HCT116 (cell line): ENCODE measurements around the gene TNFSF10. TPM values are rescaled to one million over a fixed set of nuclear protein-coding genes. Genes with fewer than 3 reads are reported as not detected.

Experiments used
- ATAC-seq: fragments of 200-7000 bp; cut with Tn5 transposase; 2 replicates; pipeline ENCODE4 v1.9.1; 2020; ENCODE audit warnings: mild to moderate bottlenecking, moderate library complexity
- BruUV-seq: library from RNA; stranded (reverse); fragments of 400-500 nt; replicated peaks from 2 replicates; lab custom pipeline; 2021; lab: Mats Ljungman, UMichigan
- CTCF ChIA-PET: fragments of 300-600 bp; sonication (Branson Sonifier 250); formaldehyde crosslinking; loops from one replicate; lab custom pipeline; 2021; ENCODE audit warnings: antibody characterized with exemption; lab: Charles Lee
- POLR2A ChIA-PET: fragments of 300-600, 350-600 bp; sonication (Branson Sonifier 250); formaldehyde crosslinking; loops from one replicate; lab custom pipeline; 2021; ENCODE audit warnings: antibody characterized with exemption; lab: Charles Lee
- RAD21 ChIA-PET, 2 experiments: fragments of 300-600 bp; sonication (Branson Sonifier 250); formaldehyde crosslinking; loops; one replicate each; lab custom pipeline; 2023; ENCODE audit warnings: low total read pairs in 2 of 2; ENCODE audit not compliant: uncharacterized antibody in 2 of 2, unreplicated experiment in 2 of 2, low non-redundant PET in 1 of 2; lab: Charles Lee
- DNase-seq: peaks from one replicate; pipeline ENCODE4 v3.0.0-alpha.2; 2010; ENCODE audit warnings: low read depth, low spot score
- H2AFZ ChIP-seq: fragments of 200-600 bp; shearing (Covaris generic), sonication (generic); 2 replicates; pipeline ENCODE4 v1.6.1; 2017; ENCODE audit warnings: low read depth, mixed run types, mixed read lengths, antibody characterized with exemption, low read length; ENCODE audit not compliant: poor library complexity, severe bottlenecking
- H3K27ac ChIP-seq: 2 replicates; pipeline ENCODE4 v1.5.1; 2012; ENCODE audit warnings: low read depth, low read length
- H3K27me3 ChIP-seq: fragments of 200-600 bp; sonication (generic); 2 replicates; pipeline ENCODE4 v1.6.1; 2016; ENCODE audit warnings: mixed run types, low read length, mixed read lengths; ENCODE audit not compliant: insufficient read depth
- H3K36me3 ChIP-seq, 2 experiments: fragments of 200-500 bp in 1 of 2; fragments of 200-600 bp in 1 of 2; sonication (Bioruptor generic) in 1 of 2; sonication (generic) in 1 of 2; 2 replicates each; pipeline versions ENCODE4 v1.5.1 to v1.6.1; 2014 to 2016; ENCODE audit warnings: low read length in 2 of 2, inconsistent platforms in 1 of 2, mixed read lengths in 1 of 2, mixed run types in 1 of 2; ENCODE audit not compliant: insufficient read depth in 2 of 2, control insufficient read depth in 1 of 2
- H3K4me1 ChIP-seq, 2 experiments: fragments of 200-600 bp in 1 of 2; sonication (generic) in 1 of 2; 2 replicates each; pipeline versions ENCODE4 v1.5.1 to v1.6.1; 2012 to 2017; ENCODE audit warnings: low read length in 2 of 2, inconsistent platforms in 1 of 2, mild to moderate bottlenecking in 1 of 2, mixed read lengths in 1 of 2, mixed run types in 1 of 2, moderate library complexity in 1 of 2; ENCODE audit not compliant: insufficient read depth in 2 of 2, control insufficient read depth in 1 of 2
- H3K4me2 ChIP-seq: fragments of 200-600 bp; sonication (generic); 2 replicates; pipeline ENCODE4 v1.6.1; 2017; ENCODE audit warnings: mixed run types, low read length, mixed read lengths
- H3K4me3 ChIP-seq, 2 experiments: fragments of 200-600 bp in 1 of 2; sonication (generic) in 1 of 2; replicated peaks in 1 of 2; 2 replicates each; pipeline ENCODE4 v1.5.1; 2011 to 2016; ENCODE audit warnings: low read length in 2 of 2, control low read depth in 1 of 2, low read depth in 1 of 2, mild to moderate bottlenecking in 1 of 2, mixed read lengths in 1 of 2, mixed run types in 1 of 2
- H3K79me2 ChIP-seq: fragments of 200-600 bp; sonication (generic); 2 replicates; pipeline ENCODE4 v1.6.1; 2017; ENCODE audit warnings: mild to moderate bottlenecking, mixed run types, low read length, moderate library complexity, mixed read lengths; ENCODE audit not compliant: insufficient read depth
- H3K9ac ChIP-seq: fragments of 200-600 bp; sonication (generic); 2 replicates; pipeline ENCODE4 v1.6.1; 2016; ENCODE audit warnings: low read length, mixed read lengths
- H3K9me2 ChIP-seq: fragments of 200-600 bp; sonication (generic), shearing (Covaris generic); 2 replicates; pipeline ENCODE4 v1.6.1; 2017; ENCODE audit warnings: mixed run types, mild to moderate bottlenecking, moderate library complexity; ENCODE audit not compliant: insufficient read depth
- H3K9me3 ChIP-seq, 2 experiments: fragments of 200-500 bp in 1 of 2; fragments of 200-600 bp in 1 of 2; sonication (Bioruptor generic) in 1 of 2; sonication (generic) in 1 of 2; 2 replicates each; pipeline ENCODE4 v1.6.1; 2014 to 2017; ENCODE audit warnings: low read length in 2 of 2, mixed read lengths in 2 of 2, inconsistent platforms in 1 of 2, low read depth in 1 of 2, mild to moderate bottlenecking in 1 of 2, mixed run types in 1 of 2, moderate library complexity in 1 of 2; ENCODE audit not compliant: control insufficient read depth in 1 of 2, insufficient read depth in 1 of 2
- H4K20me1 ChIP-seq: fragments of 200-600 bp; sonication (generic), shearing (Covaris generic); 2 replicates; pipeline ENCODE4 v1.6.1; 2017; ENCODE audit warnings: mixed run types, mild to moderate bottlenecking, moderate library complexity; ENCODE audit not compliant: insufficient read depth
- CBX3 ChIP-seq: IDR thresholded peaks from 2 replicates; pipeline ENCODE4 v1.6.1; 2012; ENCODE audit warnings: low read depth
- CEBPB ChIP-seq: IDR thresholded peaks from 2 replicates; pipeline ENCODE4 v1.6.1; 2012; ENCODE audit warnings: low read depth
- ELF1 ChIP-seq: IDR thresholded peaks from 2 replicates; pipeline ENCODE4 v1.6.1; 2012; ENCODE audit warnings: low read depth, borderline replicate concordance
- EZH2 ChIP-seq: fragments of 200-600 bp; sonication (generic); IDR thresholded peaks from 2 replicates; pipeline ENCODE4 v1.6.1; 2017; ENCODE audit warnings: antibody characterized with exemption, mixed run types
- FOSL1 ChIP-seq: IDR thresholded peaks from 2 replicates; pipeline ENCODE4 v1.6.1; 2012; ENCODE audit warnings: low read depth
- POLR2A ChIP-seq: IDR thresholded peaks from 2 replicates; pipeline ENCODE4 v1.7.0; 2011; ENCODE audit warnings: borderline replicate concordance; ENCODE audit not compliant: insufficient read depth, insufficient read length; ENCODE audit errors: extremely low read depth
- POLR2AphosphoS5 ChIP-seq: IDR thresholded peaks from 2 replicates; pipeline ENCODE4 v1.6.1; 2011; ENCODE audit warnings: mild to moderate bottlenecking, low read depth, low read length, moderate library complexity
- SP1 ChIP-seq: IDR thresholded peaks from 2 replicates; pipeline ENCODE4 v1.6.1; 2012; ENCODE audit warnings: low read depth
- YY1 ChIP-seq: IDR thresholded peaks from 2 replicates; pipeline ENCODE4 v1.6.1; 2011; ENCODE audit warnings: low read length, low read depth, moderate library complexity, mild to moderate bottlenecking; ENCODE audit not compliant: insufficient replicate concordance; ENCODE audit errors: extremely low read depth
- ZFX ChIP-seq: fragments of 450-650 bp; IDR thresholded peaks from 2 replicates; pipeline ENCODE4 v1.6.1; 2017
- intact Hi-C: fragments of 100-400 bp; cut with micrococcal nuclease; formaldehyde crosslinking; loops from 2 replicates; pipeline ENCODE4 v1.10.0; 2022
- total RNA-seq: library from RNA; stranded (reverse); gene quantifications from one replicate; pipeline ENCODE4 v1.2.1, GENCODE V29; 2021; ENCODE audit not compliant: unreplicated experiment
- TF ChIP-seq, protein P1 (sequence below): IDR thresholded peaks from 2 replicates; pipeline ENCODE4 v1.6.1; 2012
- TF ChIP-seq, protein P2 (sequence below): IDR thresholded peaks from 2 replicates; pipeline ENCODE4 v1.6.1; 2011; ENCODE audit warnings: mild to moderate bottlenecking, low read length, moderate library complexity; ENCODE audit not compliant: insufficient replicate concordance; ENCODE audit errors: extremely low read depth
- TF ChIP-seq, protein P3 (sequence below): IDR thresholded peaks from 2 replicates; pipeline ENCODE4 v1.6.1; 2012

Gene TNFSF10
- total RNA-seq, 1 experiment from 2014 or later: 0.20 TPM

DNA sequence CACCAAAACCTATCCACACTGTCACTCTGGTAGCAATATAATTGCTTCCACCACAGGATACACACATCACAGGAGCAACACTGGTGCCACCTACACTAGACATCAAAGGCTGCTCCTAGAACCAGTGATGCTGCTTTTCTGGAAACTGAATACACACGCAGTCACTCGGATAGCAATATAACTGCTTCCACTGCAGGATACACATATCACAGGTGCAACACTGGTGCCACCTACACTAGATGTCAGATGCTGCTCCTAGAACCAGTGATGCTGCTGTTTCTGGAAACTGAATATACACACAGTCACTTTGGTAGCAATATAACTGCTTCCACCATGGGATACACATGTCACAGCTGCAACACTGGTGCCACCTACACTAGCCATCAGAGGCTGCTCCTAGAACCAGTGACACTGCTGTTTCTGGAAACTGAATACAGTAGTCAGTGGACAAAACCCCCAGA is 6.9 kb upstream of the TNFSF10 start:
- intact Hi-C loops: no loop called here
- no peaks in the 10 kb centered on the region for H3K9me3 ChIP-seq
- no peak overlapping the region for H2AFZ ChIP-seq
- no peak for ATAC-seq
- POLR2A ChIA-PET: interaction anchor here (0.5 kb wide), 1 partner anchor 491 kb away, joined by 3 read pairs; no protein-coding TSS in a partner anchor
- TF ChIP-seq, protein P1, sequence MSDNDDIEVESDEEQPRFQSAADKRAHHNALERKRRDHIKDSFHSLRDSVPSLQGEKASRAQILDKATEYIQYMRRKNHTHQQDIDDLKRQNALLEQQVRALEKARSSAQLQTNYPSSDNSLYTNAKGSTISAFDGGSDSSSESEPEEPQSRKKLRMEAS: no peak
- TF ChIP-seq POLR2AphosphoS5: no peak
- TF ChIP-seq, protein P2, sequence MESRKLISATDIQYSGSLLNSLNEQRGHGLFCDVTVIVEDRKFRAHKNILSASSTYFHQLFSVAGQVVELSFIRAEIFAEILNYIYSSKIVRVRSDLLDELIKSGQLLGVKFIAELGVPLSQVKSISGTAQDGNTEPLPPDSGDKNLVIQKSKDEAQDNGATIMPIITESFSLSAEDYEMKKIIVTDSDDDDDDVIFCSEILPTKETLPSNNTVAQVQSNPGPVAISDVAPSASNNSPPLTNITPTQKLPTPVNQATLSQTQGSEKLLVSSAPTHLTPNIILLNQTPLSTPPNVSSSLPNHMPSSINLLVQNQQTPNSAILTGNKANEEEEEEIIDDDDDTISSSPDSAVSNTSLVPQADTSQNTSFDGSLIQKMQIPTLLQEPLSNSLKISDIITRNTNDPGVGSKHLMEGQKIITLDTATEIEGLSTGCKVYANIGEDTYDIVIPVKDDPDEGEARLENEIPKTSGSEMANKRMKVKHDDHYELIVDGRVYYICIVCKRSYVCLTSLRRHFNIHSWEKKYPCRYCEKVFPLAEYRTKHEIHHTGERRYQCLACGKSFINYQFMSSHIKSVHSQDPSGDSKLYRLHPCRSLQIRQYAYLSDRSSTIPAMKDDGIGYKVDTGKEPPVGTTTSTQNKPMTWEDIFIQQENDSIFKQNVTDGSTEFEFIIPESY: no peak
- TF ChIP-seq CEBPB: no peak
- no peak for TF ChIP-seq ELF1
- TF ChIP-seq CBX3: no peak
- TF ChIP-seq POLR2A: no peak
- no peak for TF ChIP-seq FOSL1
- TF ChIP-seq, protein P3, sequence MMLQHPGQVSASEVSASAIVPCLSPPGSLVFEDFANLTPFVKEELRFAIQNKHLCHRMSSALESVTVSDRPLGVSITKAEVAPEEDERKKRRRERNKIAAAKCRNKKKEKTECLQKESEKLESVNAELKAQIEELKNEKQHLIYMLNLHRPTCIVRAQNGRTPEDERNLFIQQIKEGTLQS: no peak
- TF ChIP-seq EZH2: no peak
- TF ChIP-seq SP1: no peak
- no peak for TF ChIP-seq YY1
- no peak for TF ChIP-seq ZFX
- H3K4me1 ChIP-seq: no peaks in the 10 kb centered on the region
- H3K79me2 ChIP-seq: no peaks in the 10 kb centered on the region
- no peak for DNase-seq
- H4K20me1 ChIP-seq: no peaks in the 10 kb centered on the region
- H3K27me3 ChIP-seq: no peaks in the 10 kb centered on the region
- no peak overlapping the region for H3K9ac ChIP-seq
- no peaks in the 10 kb centered on the region for H3K36me3 ChIP-seq
- BruUV-seq: no TSS peak
- no peak overlapping the region for H3K27ac ChIP-seq
- no peaks in the 10 kb centered on the region for H3K9me2 ChIP-seq
- no peak overlapping the region for H3K4me2 ChIP-seq
- RAD21 ChIA-PET: no interaction called here
- H3K4me3 ChIP-seq: no peak overlapping the region
- CTCF ChIA-PET: interaction anchor here (0.6 to 0.7 kb wide), 2 partner anchors 66 to 143 kb away, joined by 3 read pairs; no protein-coding TSS in a partner anchor
